SK-N-SH (cell line): ENCODE measurements around the gene NUTM2F. TPM values are rescaled to one million over a fixed set of nuclear protein-coding genes. Genes with fewer than 3 reads are reported as not detected.
A peak's percentile ranks its signal among the peaks of the same experiment; 100 is the strongest.
"Not testable (repeated sequence)": the region's sequence is repeated elsewhere in the genome, so short reads cannot be mapped to it uniquely, and the experiment has no call there.

ENCODE experiments used
- CTCF ChIA-PET: fragments of 300-600, 350-600 bp; formaldehyde crosslinking; extraction: SDS; loops from one replicate; lab custom pipeline; 2021; lab: Yijun Ruan, JAX
- POLR2A ChIA-PET: fragments of 350-600 bp; sonication (Branson Sonifier 250); formaldehyde crosslinking; extraction: SDS; loops from one replicate; lab custom pipeline; 2020; ENCODE audit warnings: antibody characterized with exemption, inconsistent platforms; lab: Yijun Ruan, JAX
- DNase-seq: peaks from one replicate; pipeline ENCODE4 v3.0.0; 2012
- H2AFZ ChIP-seq: fragments of 200-600 bp; sonication (generic); 2 replicates; pipeline ENCODE4 v1.8.1; 2016; ENCODE audit warnings: antibody characterized with exemption, mild to moderate bottlenecking, low read depth
- H3F3A ChIP-seq: fragments of 200-600 bp; sonication (generic); replicated peaks from 2 replicates; pipeline ENCODE3; 2016; ENCODE audit warnings: antibody characterized with exemption, mild to moderate bottlenecking; ENCODE audit not compliant: insufficient read depth
- H3K27ac ChIP-seq, 2 experiments: fragments of 200-500 bp in 1 of 2; fragments of 200-600 bp in 1 of 2; sonication (Bioruptor generic) in 1 of 2; sonication (generic), shearing (Covaris generic) in 1 of 2; 2 replicates each; pipeline versions ENCODE4 v1.5.1 to v1.6.1; 2014 to 2016; ENCODE audit warnings: low read depth in 2 of 2, inconsistent platforms in 1 of 2, low read length in 1 of 2, mild to moderate bottlenecking in 1 of 2, mixed read lengths in 1 of 2
- H3K27me3 ChIP-seq: fragments of 200-600 bp; sonication (generic), shearing (Covaris generic); 2 replicates; pipeline ENCODE4 v1.6.1; 2016; ENCODE audit warnings: mixed run types; ENCODE audit not compliant: insufficient read depth
- H3K36me3 ChIP-seq, 2 experiments: fragments of 200-500 bp in 1 of 2; fragments of 200-600 bp in 1 of 2; sonication (Bioruptor generic) in 1 of 2; sonication (generic) in 1 of 2; replicated peaks in 1 of 2; 2 replicates each; pipeline versions ENCODE3 to v1.5.1; 2014 to 2016; ENCODE audit warnings: low read length in 1 of 2, mild to moderate bottlenecking in 1 of 2; ENCODE audit not compliant: insufficient read depth in 2 of 2, control insufficient read depth in 1 of 2
- H3K4me1 ChIP-seq, 2 experiments: fragments of 200-500 bp in 1 of 2; fragments of 200-600 bp in 1 of 2; sonication (Bioruptor generic) in 1 of 2; sonication (generic), shearing (Covaris generic) in 1 of 2; 2 replicates each; pipeline versions ENCODE4 v1.5.1 to v1.6.1; 2014 to 2016; ENCODE audit warnings: low read depth in 1 of 2, low read length in 1 of 2, mixed run types in 1 of 2; ENCODE audit not compliant: insufficient read depth in 2 of 2, control insufficient read depth in 1 of 2
- H3K4me2 ChIP-seq: fragments of 200-600 bp; sonication (generic), shearing (Covaris generic); 2 replicates; pipeline ENCODE4 v1.6.1; 2017; ENCODE audit warnings: mixed run types
- H3K4me3 ChIP-seq, 2 experiments: fragments of 200-500 bp in 1 of 2; fragments of 200-600 bp in 1 of 2; sonication (Bioruptor generic) in 1 of 2; sonication (generic), shearing (Covaris generic) in 1 of 2; 2 replicates each; pipeline versions ENCODE4 v1.5.1 to v1.8.1; 2014 to 2016; ENCODE audit warnings: low read depth in 2 of 2, inconsistent platforms in 1 of 2, low read length in 1 of 2, mild to moderate bottlenecking in 1 of 2, mixed read lengths in 1 of 2, moderate library complexity in 1 of 2
- H3K79me2 ChIP-seq: fragments of 200-600 bp; sonication (generic); 2 replicates; pipeline ENCODE4 v1.8.1; 2017; ENCODE audit warnings: mild to moderate bottlenecking; ENCODE audit not compliant: insufficient read depth
- H3K9ac ChIP-seq: fragments of 200-600 bp; sonication (generic); 2 replicates; pipeline ENCODE4 v1.6.1; 2017; ENCODE audit warnings: mixed run types
- H3K9me2 ChIP-seq: fragments of 200-600 bp; sonication (generic); 2 replicates; pipeline ENCODE4 v1.6.1; 2017; ENCODE audit warnings: mixed run types
- H3K9me3 ChIP-seq: fragments of 200-600 bp; sonication (generic); 2 replicates; pipeline ENCODE4 v1.6.1; 2017; ENCODE audit warnings: mixed run types, mild to moderate bottlenecking, moderate library complexity
- H4K20me1 ChIP-seq: fragments of 200-600 bp; sonication (generic); 2 replicates; pipeline ENCODE4 v1.6.1; 2017; ENCODE audit warnings: mild to moderate bottlenecking, mixed run types; ENCODE audit not compliant: insufficient read depth
- CHD2 ChIP-seq: fragments of 150-350 bp; IDR thresholded peaks from 2 replicates; pipeline ENCODE4 v1.6.1; 2018; ENCODE audit warnings: low read length; ENCODE audit not compliant: partially characterized antibody
- ELF1 ChIP-seq: IDR thresholded peaks from 2 replicates; pipeline ENCODE4 v1.4.0; 2012
- GABPA ChIP-seq: IDR thresholded peaks from 2 replicates; pipeline ENCODE4 v1.4.0; 2012; ENCODE audit warnings: low read depth, mild to moderate bottlenecking
- MXI1 ChIP-seq: IDR thresholded peaks from 2 replicates; pipeline ENCODE4 v1.6.1; 2012; ENCODE audit warnings: mild to moderate bottlenecking, low read depth, low read length, improper control_type of control experiment
- POLR2AphosphoS5 ChIP-seq: IDR thresholded peaks from 2 replicates; pipeline ENCODE4 v1.6.1; 2012; ENCODE audit warnings: low read depth, low read length
- WGBS: methylation state at CpG from one replicate; pipeline ENCODE4 v1.1.6; 2017; ENCODE audit warnings: low lambda C conversion rate; 5-methylcytosine and 5-hydroxymethylcytosine counted together
- polyA plus RNA-seq, 3 experiments: library from polyadenylated mRNA; depleted of rRNA; stranded (reverse); fragments of >200 nt; gene quantifications; 2 replicates each; pipeline ENCODE4 v1.2.3, GENCODE V29; 2012
- TF ChIP-seq, protein P1 (sequence below): IDR thresholded peaks from 2 replicates; pipeline ENCODE4 v1.4.0; 2012; ENCODE audit warnings: low read depth

NUTM2F gene, protein sequence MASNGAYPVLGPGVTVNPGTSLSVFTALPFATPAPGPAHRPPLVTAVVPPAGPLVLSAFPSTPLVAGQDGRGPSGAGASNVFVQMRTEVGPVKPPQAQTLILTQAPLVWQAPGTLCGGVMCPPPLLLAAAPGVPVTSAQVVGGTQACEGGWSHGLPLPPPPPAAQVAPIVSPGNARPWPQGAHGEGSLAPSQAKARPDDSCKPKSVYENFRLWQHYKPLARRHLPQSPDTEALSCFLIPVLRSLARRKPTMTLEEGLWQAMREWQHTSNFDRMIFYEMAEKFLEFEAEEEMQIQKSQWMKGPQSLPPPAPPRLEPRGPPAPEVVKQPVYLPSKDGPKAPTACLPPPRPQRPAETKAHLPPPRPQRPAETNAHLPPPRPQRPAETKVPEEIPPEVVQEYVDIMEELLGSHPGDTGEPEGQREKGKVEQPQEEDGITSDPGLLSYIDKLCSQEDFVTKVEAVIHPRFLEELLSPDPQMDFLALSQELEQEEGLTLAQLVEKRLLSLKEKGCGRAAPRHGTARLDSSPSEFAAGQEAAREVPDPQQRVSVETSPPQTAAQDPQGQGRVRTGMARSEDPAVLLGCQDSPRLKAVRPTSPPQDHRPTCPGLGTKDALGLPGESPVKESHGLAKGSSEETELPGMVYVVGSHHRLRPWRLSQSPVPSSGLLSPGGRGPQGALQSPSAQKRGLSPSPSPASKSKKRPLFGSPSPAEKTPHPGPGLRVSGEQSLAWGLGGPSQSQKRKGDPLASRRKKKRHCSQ
- polyA plus RNA-seq (2012; rRNA removed), result not detected in 2 replicates
- not detected in 2 replicates for polyA plus RNA-seq (2012; cell fraction: cytosol; rRNA removed)
- not detected in 2 replicates for polyA plus RNA-seq (2012; cell fraction: nucleus; rRNA removed)

GRCh38 chr9:94328544-94328943 lies at the start of gene NUTM2F:
TSS of gene NUTM2F (minus strand) at chr9:94328644. CDS start at chr9:94328623, 21 bp downstream.
- H3F3A ChIP-seq, H3K4me3 ChIP-seq, H3K36me3 ChIP-seq, H3K9me3 ChIP-seq, H3K27me3 ChIP-seq, H3K4me1 ChIP-seq, H3K9ac ChIP-seq, H2AFZ ChIP-seq, DNase-seq, CTCF ChIA-PET, POLR2A ChIA-PET, H3K79me2 ChIP-seq, H3K27ac ChIP-seq, H4K20me1 ChIP-seq, H3K4me2 ChIP-seq, H3K9me2 ChIP-seq: not testable (repeated sequence)
- WGBS, result no CpG with 5 or more reads among the region's 5 CpGs

DNA sequence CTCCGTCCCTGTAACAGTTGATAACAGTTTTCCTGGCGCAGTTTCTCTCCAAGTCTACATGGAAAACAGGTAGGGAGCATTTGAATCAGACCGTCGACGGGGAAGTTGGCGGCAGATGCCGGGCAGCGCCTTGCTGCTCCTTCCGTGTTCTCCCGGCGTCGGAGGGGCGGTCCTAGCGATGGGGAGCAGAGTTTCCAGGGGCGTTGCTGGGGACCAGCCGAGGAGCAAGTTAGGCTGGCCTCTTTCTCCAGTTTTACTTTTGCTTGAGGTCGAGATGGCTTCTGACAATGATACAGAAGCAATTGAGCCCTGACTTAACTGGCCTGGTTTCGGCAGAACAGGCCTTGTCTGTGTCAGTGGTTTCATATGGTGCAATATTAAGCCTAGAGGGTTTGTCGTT lies 46.8 kb upstream of the NUTM2F start:
- Histone ChIP-seq H3K4me3 (peak overlapping the region; percentile 55 to 57; a peak in 3 of 4 replicates), H3K79me2 (peaks cover 16% of the 10 kb centered on the region; the same call in 1 of the 2 replicates), H3K9ac (peak overlapping the region; percentile 63; the same call in 1 of the 2 replicates), H3K4me2 (peak overlapping the region; percentile 50; the same call in 1 of the 2 replicates)
- H3K36me3 ChIP-seq, H3K9me3 ChIP-seq, CTCF ChIA-PET, H2AFZ ChIP-seq, H3K27ac ChIP-seq, H3K4me1 ChIP-seq, H3K9me2 ChIP-seq, H3K27me3 ChIP-seq, H4K20me1 ChIP-seq, H3F3A ChIP-seq: not testable (repeated sequence)
- POLR2A ChIA-PET, result interaction anchor here (0.7 kb wide), 1 partner anchor 191 kb away, joined by 3 read pairs; no protein-coding TSS in a partner anchor
- 0% methylated on average over 8 of the region's 19 CpGs for WGBS
- DNase-seq, result peak; percentile 0

- H3K4me1 ChIP-seq, H4K20me1 ChIP-seq, H3K79me2 ChIP-seq, H3F3A ChIP-seq, H3K27me3 ChIP-seq, H3K9me3 ChIP-seq, H3K9me2 ChIP-seq, H3K36me3 ChIP-seq, CTCF ChIA-PET: not testable (repeated sequence)
- TF ChIP-seq, protein P1, sequence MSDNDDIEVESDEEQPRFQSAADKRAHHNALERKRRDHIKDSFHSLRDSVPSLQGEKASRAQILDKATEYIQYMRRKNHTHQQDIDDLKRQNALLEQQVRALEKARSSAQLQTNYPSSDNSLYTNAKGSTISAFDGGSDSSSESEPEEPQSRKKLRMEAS, result 0 out of 2 replicates have a peak, but pooled peaks have one; percentile 46
- TF ChIP-seq MXI1, result peak; percentile 52; the same call in 1 of the 2 replicates
- peak; percentile 83 for TF ChIP-seq GABPA
- TF ChIP-seq POLR2AphosphoS5, result peak; percentile 68; the same call in 1 of the 2 replicates
- peak; percentile 29 for TF ChIP-seq CHD2
- peak; percentile 54 for TF ChIP-seq ELF1
- Histone ChIP-seq H2AFZ (peak overlapping the region; percentile 85), H3K27ac (peak overlapping the region; percentile 44 to 81; a peak in 3 of 4 replicates), H3K9ac (peak overlapping the region; percentile 63; the same call in 1 of the 2 replicates), H3K4me2 (peak overlapping the region; percentile 62; the same call in 1 of the 2 replicates), H3K4me3 (peak overlapping the region; percentile 55 to 57)
- whole genome bisulfite sequencing, result 0% methylated on average over 14 of the region's 106 CpGs
- POLR2A ChIA-PET, result interaction anchor here (0.6 kb wide), 1 partner anchor 115 kb away, joined by 5 read pairs; the partner anchor contains the start of gene ZNF169
- DNase-seq, result peak; percentile 94
These were observed 46.0 kb upstream of the NUTM2F start for GRCh38 chr9:94374176-94375056.

- H3K4me2 ChIP-seq, result peak overlapping the region; percentile 62; the same call in 1 of the 2 replicates
- H3K9me2 ChIP-seq, H3K9me3 ChIP-seq, DNase-seq, H4K20me1 ChIP-seq, H3K27me3 ChIP-seq, H3F3A ChIP-seq, H3K4me1 ChIP-seq, H3K79me2 ChIP-seq, CTCF ChIA-PET, H3K36me3 ChIP-seq: not testable (repeated sequence)
- peak overlapping the region; percentile 85 for H2AFZ ChIP-seq
- peak overlapping the region; percentile 52; the same call in 1 of the 2 replicates for H3K9ac ChIP-seq
- 21% methylated on average over 7 of the region's 11 CpGs for WGBS
- H3K4me3 ChIP-seq, result peak overlapping the region; percentile 41 to 57
- POLR2A ChIA-PET, result interaction anchor here (0.6 kb wide), 1 partner anchor 114 kb away, joined by 5 read pairs; the partner anchor contains the start of gene ZNF169
- peak overlapping the region; percentile 44 to 81; a peak in 3 of 4 replicates for H3K27ac ChIP-seq
These were observed 45.3 kb upstream of the NUTM2F start for GRCh38 chr9:94373779-94374175.
